ENCODE results near the gene PAPOLA.

- TF ChIP-seq POLR2A (IDR thresholded peaks at IDR 0.05; ENCODE audit: low read depth, low read length) (no peak), TAF1 (IDR thresholded peaks at IDR 0.05; ENCODE audit: borderline replicate concordance, low read depth, low read length) (no peak), POLR2AphosphoS5 (IDR thresholded peaks at IDR 0.05; ENCODE audit: low read depth, low read length) (no peak)
Measured at GRCh38 chr14:96598332-96598928, 96.2 kb downstream of the PAPOLA start.
